AG09309 (cell line): ENCODE data around the gene TRIM38.

ENCODE experiments used
- DNase-seq: peaks from one replicate; pipeline ENCODE4 v3.0.0-alpha.2; 2010; ENCODE audit warnings: low read depth
- H3K4me3 ChIP-seq: 2 replicates; pipeline ENCODE4 v1.5.1; 2011; ENCODE audit warnings: mild to moderate bottlenecking, low read depth, low read length, moderate library complexity; ENCODE audit not compliant: control insufficient read depth
- CTCF ChIP-seq: IDR thresholded peaks from 2 replicates; pipeline ENCODE4 v1.5.1; 2011; ENCODE audit warnings: mild to moderate bottlenecking, low read depth, low read length, inconsistent platforms; ENCODE audit not compliant: insufficient read depth, control insufficient read depth; ENCODE audit errors: missing control alignments

Gene TRIM38

DNA sequence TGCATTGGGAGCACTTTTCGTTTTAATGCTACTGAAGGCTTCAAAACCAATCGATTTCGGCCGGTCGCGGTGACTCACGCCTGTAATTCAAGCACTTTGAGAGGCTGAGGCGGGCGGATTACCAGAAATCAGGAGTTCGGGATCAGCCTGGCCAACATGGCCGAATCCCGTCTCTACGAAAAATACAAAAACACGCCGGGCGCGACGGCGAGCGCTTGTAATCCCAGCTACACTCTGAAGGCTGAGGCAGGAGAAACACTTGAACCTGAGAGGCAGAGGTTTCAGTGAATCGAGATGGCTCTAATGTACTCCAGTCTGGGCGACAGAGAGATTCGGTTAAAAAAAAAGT, 58.4 kb downstream of the TRIM38 start:
- no peak for DNase-seq
- H3K4me3 ChIP-seq, result peak overlapping the region; percentile 67
- TF ChIP-seq CTCF, result no peak

- no peak for TF ChIP-seq CTCF
- no peak for DNase-seq
- H3K4me3 ChIP-seq, result peak overlapping the region; percentile 67
Observed at GRCh38 chr6:26021350-26022131, 58.9 kb downstream of the TRIM38 start.

GRCh38 chr6:26022132-26022472, 59.5 kb downstream of the TRIM38 start:
- no peak for TF ChIP-seq CTCF

DNA sequence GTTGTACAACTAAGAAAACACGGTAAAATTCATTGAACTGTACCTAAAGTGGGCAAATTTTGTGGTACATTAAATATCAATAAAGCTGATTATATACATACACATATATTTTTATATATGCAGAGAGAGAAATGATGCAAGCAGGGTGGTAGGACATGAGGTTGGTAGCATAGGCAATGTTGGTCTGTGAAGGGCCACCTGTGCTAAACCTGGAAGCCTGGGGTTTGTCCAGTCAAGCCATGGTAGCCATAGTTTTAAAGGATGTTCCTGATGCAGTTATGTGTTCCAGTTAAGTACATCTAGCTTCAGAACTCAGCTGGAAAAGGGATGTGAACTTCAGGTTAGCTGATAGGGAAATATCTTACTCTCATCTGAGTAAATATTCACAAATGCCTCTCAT, 60.1 kb downstream of the TRIM38 start:
- no peak overlapping the region for H3K4me3 ChIP-seq
- no peak for TF ChIP-seq CTCF

More at GRCh38 chr6:26022132-26022472, 59.5 kb downstream of the TRIM38 start:
- no peak for DNase-seq
- peak overlapping the region; percentile 67 for H3K4me3 ChIP-seq

GRCh38 chr6:26024651-26025046, 62.0 kb downstream of the TRIM38 start:
- DNase-seq, result no peak
- H3K4me3 ChIP-seq, result no peak overlapping the region
- TF ChIP-seq CTCF, result no peak

More for the DNA sequence above, 60.1 kb downstream of the TRIM38 start:
- no peak for DNase-seq

DNA sequence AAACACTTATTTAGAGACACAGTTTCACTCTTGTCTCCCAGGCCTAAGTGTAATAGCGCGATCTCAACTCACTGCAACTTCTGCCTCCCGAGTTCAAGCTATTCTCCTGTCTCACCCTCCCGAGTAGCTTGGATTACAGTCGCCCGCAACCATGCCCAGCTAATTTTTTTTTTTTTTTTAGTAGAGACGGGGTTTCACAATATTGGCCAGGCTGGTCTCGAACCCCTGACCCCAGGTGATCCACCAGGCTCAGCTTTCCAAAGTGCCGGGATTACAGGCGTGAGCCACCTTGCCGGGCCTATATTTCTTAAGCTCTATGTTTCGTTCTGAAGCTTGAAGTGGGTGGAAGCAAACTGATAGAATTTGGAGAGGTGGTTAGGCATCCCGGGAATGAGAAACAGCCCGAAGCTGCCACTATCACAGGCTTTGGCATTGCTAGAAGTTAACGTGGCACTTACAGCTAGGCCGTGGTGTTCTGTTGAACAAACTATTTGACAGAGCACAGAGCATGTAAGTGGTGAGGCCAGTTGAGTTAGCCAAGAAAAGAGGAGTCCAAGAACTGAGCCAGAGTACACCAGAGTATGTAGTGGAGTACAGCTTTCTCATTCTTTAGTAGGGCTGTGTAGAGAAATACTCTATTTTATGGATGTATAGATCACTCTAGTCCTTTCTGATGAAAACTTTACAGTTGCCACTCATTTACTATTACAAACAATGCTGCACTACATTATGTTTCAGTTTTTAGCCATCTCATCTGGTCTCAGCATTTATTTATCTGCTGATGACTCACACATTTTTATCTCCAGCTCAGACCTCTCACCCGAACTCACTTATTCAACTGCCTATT, 62.7 kb downstream of the TRIM38 start:
- no peak for DNase-seq
- no peak for TF ChIP-seq CTCF
- H3K4me3 ChIP-seq, result no peak overlapping the region
